LoVo (cell line): Measurements from ENCODE around the gene CORO1C.
"Not testable (repeated sequence)": the region's sequence is repeated elsewhere in the genome, so short reads cannot be mapped to it uniquely, and the experiment has no call there.

Experiments
- DNase-seq: peaks from one replicate; pipeline ENCODE4 v3.0.0-alpha.2; 2016; ENCODE audit warnings: low spot score

The CORO1C gene

DNA sequence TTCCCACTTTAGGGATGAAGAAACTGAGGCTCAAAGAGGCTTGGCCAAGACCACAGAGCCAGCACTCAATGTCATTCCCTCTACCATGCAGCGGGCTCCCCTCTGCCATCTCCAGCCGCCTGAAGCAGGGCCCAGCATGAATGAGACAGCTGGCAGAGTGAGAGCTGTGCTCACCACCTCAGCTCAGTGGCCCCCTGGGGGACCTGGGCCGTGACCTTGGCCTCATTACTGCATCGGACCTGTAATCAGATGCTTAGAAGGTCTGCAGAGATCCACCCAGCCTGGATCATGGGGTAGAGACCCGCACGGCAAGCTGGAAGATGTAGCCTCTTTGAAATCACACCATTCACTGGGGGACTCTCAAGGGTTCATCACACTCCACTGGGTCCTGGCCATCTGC, 22.7 kb upstream of the CORO1C start:
- no peak for DNase-seq

DNA sequence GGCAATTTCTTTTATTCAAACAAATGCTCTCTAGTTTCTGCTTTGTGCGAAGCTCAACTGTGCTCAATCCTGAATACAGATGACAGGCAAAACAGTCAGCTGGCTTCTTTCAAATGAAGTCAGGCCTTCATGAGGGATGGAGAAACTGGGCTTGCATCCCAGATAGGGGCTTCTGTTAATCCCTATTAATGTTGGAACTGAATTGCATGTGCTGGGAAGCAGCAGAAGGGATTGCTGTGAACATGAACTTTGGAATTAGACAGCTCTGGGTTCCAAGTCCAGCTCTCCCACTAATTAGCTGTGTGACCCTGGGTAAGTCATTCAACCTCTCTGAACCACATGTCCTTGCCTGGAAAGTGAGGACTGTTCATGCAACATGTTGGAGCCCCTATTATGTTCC, 21.1 kb upstream of the CORO1C start:
- no peak for DNase-seq

DNA sequence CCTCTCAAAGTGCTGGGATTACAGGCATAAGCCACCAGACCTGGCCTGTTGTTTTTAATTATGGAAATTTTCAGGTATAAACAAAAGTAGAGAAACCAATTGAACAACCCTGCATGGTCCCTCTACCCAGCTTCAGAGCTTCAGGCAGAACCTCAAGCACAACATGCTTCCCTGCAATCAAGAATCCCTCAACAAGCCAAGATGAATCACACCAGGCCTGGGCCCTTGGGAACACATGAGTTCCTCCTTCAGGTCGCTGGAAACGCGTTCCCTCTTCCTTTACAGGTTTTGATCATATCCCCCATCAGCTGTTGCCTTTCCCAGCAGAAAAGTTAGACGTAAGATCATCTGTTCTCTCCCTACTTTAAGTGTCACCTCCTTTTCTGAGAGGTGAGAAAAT, 20.5 kb upstream of the CORO1C start:
- DNase-seq: no peak

DNA sequence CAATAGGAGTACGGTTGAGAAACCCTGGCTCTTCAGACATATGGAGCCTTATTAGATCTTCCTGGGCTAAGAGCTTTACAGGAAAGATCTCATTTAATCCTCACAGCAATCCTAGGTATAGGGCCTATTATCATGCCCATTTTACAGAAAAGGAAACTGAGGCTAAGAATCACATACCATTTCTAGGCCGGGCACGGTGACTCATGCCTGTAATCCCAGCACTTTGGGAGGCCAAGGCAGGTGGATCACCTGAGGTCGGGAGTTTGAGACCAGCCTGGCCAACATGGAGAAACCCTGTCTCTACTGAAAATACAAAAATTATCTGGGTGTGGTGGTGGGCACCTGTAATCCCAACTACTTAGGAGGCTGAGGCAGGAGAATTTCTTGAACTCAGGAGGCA, 19.7 kb upstream of the CORO1C start:
- not testable (repeated sequence) for DNase-seq

DNA sequence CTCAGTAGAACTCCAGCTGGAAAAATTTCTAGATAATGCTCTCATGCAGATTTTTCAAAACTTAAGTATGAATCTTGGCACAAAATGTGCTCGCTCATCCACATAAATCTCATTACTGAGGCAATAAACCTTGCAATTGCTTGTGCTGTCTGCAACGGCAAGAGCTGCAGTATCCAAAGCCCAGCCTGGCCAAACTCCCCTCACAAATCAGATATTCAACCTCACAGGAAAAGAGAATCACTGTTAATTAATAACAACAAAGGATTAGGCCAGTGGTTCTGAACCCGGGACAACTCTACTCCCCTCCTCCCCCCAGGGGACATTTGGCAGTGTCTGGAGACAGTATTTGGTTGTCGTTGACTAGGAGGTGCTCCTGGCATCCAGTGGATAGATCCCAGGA, 19.2 kb upstream of the CORO1C start:
- DNase-seq: no peak

DNA sequence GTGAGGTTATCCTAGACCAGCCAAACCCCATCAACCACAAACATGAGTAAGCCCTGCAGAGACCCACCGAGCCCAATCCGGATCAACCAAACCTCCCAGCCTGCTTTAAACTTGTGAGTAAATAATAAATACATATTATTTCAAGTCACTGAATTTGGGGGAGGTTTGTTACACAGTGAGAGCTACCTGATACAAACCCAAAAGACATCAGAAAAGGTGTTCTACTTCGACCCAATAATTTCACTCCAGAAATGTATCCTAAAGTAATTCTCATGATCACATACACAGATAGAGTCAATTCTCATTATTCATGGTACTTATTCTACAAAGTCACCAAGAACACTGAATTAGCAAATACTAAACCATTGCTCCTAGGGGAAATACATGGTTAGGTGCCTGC, 16.2 kb upstream of the CORO1C start:
- no peak for DNase-seq

DNA sequence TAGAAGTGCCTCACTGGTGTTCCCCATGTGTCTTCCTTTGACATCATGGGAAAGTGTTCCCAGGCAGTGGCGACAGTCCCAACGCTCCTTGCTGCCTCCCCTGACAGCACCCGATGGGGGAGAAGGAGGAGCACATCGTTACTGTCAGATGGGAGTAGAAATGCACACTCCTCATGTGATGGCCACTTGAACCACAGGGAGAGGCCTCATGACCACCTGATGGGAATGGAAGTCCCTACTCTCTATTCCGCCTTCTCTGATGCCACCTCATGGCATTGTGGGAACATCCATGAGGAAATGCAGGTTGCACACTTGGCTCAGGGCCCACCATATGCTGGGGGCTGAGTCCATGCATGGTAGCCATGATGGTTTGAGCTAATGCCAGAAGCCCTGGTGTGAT, 14.3 kb upstream of the CORO1C start:
- DNase-seq: no peak

DNA sequence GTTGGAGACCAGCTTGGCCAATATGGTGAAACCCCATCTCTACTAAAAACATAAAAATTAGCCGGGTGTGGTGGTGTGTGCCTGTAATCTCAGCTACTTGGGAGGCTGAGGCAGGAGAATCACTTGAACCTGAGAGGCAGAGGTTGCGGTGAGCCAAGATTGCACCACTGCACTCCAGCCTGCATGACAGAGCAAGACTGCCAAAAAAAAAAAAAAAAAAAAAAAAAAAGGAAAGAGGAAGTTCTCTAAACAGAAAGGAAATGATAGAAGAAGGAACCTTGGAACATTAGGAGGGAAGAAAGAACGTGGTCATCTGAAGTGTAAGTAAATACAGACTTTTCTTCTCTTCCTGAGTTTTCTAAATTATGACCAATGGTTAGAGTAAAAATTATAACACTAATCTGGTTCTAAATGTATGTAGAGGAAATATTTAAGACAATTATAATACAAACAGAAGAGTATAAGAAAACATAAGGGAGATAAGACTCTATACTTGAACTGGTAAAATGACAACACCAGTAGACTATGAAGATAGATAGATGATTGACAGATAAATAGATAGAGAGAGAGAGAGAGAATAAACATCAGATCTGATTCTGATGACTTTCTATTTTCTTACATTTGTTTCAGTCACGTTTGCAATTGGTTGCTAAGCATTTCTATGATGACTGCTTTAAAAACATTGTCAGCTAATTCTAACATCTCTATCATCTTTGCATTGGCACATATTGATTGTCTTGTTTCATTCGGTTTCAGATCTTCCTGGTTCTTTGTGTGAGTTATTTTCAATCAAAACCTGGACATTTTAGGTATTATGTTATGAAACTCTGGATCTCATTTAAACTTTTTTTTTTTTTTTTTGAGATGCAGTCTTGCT, 12.9 kb upstream of the CORO1C start:
- DNase-seq: no peak

DNA sequence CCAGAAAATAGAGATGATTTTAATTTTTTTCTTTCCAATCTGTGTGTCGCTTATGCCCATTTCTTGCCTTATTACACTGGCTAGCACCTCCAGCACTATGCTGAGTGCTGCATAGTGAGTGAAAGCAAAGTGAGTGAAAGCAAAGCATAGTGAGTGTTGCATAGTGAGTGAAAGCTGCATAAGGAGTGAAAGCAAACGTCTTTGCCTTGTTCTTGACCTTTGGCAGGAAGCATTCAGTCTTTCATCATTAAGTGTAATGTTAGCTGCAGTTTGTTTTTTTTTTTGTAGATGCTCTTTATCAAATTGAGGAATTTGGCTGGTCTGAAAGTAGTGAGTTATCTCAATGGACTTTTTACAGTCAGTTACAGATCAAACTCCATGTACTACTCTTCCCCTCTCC, 6.9 kb upstream of the CORO1C start:
- DNase-seq: no peak

DNA sequence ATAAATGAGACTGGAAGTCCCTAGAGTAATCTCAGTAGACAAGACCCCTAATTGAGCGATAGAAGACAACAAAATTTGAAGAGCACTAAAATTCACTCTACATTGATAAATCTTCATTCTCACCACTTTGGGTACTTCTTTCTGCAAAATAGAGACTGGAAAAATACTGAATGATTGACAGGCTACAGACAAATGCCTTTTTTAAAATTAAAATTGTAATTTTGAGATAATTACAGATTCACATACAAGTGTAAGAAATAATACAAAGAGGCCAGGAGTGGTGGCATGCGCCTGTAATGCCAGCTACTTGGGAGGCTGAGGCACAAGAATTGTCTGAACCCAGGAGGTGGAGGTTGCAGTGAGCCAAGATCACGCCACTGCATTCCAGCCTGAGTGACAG, 4.5 kb upstream of the CORO1C start:
- DNase-seq: no peak

DNA sequence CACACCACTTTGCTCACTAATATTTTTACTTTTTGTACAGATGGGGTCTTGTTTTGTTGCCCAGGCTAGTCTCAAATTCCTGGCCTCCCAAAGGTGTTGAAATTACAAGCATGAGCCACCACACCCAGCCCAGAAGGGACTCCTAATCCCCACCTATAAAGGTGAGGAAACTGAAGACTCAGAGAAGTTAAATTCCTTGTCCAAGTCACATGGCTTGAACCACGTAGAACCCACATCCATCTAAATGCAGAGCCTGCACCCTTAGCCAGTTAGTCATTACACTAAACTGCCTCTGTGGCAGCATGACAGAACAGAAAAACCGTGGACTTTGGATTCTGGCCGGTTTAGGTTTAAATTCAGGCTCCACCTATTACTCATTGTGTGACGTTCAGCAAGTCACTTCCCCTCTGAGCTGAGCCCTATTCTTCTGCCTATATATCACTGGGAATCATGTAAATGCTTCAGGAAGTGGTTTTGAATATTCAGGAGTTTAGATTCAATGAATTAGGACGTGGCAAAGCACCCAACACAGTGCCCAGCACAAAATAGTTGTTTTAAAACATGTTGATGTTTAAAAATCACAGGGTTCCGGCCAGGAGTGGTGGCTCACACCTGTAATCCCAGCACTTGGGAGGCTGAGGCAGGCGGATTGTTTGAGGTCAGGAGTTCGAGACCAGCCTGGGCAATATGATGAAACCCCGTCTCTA, 3.0 kb upstream of the CORO1C start:
- peak; percentile 98 for DNase-seq

DNA sequence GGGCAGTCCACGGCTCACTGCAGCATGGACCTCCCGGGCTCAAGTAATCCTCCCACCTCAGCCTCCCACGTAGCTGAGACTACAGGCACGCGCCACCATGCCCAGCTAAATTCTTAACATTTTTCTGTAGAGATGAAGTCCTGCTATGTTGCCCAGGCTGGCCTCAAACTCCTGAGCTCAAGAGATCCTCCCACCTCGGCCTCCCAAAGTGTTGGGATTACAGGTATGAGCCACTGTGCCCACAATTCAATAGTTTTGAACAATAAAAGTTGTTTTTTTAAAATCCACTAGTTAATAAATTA, 1.9 kb upstream of the CORO1C start:
- not testable (repeated sequence) for DNase-seq

DNA sequence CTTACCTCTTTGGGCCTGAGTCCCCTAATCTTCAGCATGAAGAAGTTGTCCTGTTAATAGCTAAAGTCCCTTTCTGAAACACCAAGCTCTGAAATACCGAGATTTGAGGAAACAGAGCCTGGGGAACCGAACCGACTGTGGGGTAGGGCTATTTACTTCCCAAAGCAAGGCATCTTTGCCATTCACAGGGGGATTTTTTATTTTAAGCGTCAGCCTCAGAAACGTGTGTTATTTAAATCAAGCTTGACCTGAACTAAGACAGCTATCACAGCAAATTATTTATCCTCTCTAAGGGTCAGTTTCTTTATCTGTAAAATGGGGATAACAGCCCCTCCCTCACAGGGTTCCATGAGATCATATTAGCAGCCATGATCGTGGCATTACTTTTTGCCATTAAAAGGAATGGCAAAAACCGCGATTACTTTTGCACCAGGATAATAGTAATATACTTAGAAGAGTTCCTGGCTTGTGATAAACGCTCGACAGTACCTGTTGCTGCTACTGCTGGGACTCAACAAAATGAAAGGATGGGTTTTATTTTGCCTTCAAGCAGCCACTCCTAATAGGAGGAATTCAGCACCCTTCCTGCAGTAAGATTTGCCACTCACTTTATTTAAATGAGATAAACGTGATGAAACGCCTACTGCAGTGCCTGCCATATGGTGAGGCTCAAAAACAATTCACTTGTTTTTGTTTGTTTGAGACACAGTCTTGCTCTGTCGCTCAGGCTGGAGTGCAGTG, 1.3 kb upstream of the CORO1C start:
- DNase-seq: no peak

DNA sequence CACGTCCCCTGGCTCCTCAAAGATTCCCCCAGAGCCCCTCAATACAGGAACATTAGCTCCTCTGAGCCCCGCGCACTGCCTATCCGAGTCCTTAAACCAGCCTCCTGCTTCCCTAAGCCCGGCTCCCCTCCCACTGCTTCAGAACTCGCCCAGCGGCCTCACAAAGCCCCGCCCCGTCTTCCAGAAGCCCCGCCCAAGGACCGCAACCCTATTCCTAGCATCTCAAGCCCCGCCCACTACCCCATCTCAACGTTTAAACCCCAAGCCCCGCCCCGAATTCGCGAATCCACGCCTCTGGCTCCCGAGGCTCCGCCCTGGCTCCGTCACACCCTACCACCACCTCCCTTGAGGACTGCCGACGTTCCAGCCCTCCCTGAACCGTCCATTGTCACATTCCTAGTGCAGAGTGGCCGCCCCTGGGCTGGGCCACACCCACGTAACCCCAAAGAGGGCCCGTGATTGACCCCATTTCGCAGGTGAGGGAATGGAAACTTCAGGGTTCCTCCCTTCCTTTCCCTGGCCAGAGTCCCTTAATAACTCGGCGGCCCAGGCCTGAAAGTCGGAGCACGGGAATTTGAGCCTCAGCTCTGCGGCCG, 646 bp upstream of the CORO1C start:
- DNase-seq: peak; percentile 100

DNA sequence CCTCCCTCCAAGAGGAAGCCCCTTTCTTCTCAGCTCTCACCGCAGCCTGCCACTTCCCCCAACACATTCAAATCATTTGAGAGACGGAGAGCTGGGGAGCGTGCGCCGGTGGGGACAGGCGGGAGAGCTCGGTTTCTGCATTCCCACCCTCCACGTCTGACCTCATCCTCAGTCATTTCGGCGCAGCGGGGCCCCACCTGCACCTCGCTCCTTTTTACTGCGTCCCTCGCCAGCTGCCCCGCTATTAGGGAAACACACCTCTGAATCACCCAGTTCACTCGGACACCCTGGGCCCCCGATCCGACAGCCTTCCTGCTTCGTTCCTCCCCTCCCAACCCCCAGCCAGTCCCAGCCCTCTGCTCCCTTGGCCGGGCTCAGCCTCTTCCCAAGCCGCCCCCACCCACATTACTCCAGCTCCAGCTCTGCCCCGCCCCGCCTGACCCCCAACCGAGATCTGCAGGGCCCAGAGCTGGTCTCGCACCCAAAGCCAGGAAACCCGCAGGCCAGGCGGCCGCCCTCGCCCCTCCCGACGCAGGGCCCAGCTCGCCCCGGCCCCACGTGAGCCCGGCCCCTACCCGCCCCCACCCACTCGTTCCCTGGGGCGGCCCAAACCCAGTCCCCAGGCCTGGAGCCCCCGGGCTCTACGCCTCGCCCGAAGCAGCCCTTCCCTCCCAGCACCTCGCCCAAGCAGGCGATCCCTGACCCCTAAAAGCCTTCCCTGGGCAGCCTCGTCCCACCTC, 783 bp downstream of the CORO1C start:
- peak; percentile 80 for DNase-seq

DNA sequence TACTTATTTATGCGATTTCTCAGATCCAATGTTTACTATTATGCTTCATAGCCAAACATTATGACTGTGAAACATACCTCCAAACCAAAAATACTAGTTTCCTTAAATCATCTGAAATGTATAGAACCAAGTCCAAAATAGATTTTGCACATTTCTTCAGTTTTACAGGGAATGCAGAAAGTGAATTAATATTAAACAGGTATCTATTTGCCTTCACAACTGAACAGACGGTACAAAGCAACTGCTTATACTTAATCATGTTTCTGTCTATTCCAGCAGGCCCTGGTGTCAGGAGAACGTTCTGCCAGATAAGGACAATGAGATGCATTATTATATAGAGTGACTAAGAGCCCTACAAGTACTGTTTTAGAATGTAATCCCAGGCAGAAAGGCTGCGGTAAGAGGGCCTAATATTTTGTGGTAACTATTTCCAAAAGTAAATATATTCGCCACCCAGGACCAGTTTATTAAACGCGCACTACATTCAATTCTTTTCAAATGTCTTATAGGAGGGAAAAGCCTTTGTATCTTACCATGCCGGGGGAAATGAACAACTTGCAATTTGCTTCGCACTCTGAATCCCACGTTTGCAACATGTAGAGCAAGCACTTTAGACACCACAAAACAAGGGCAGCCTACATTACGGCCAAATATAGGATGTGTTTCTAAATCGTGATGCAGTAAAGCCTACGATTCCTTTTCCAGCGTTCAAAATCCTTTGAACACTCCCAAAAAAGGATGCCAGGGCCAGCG, 1.5 kb downstream of the CORO1C start:
- DNase-seq: no peak

DNA sequence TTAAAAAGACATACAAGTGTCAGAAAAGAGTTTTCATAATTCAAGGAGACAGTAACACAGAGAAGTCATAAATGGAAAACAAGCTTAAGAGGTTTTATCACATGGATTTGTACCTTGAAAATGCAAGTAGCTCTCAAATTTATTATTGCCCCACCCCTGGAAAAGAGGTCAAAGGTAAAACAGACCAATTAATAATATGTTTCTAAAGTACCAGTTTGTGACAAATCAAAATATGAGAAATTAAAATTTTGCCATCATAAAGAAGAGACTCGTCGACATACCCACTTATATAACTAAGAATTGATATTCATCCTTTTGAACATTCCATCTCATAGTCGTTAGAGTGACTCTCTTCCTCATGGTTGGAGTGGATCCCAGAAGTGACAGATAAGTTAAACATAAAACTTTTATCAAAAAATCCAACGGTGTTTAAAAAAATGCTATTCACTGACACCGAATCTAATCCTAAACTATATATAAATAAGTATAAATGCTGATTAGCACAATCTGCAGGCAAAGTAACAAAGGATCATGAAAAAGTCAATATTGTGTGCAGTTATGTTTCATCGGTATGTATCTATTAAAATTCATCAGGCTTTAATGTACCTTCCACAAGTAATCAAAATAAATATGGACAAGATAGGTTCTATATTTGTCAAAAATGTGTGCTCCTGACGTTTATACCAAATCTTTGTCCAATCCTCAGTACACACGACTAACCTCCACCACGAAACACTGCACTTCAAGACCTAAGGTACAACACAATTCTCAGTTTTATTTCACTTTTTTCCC, 2.3 kb downstream of the CORO1C start:
- DNase-seq: no peak

DNA sequence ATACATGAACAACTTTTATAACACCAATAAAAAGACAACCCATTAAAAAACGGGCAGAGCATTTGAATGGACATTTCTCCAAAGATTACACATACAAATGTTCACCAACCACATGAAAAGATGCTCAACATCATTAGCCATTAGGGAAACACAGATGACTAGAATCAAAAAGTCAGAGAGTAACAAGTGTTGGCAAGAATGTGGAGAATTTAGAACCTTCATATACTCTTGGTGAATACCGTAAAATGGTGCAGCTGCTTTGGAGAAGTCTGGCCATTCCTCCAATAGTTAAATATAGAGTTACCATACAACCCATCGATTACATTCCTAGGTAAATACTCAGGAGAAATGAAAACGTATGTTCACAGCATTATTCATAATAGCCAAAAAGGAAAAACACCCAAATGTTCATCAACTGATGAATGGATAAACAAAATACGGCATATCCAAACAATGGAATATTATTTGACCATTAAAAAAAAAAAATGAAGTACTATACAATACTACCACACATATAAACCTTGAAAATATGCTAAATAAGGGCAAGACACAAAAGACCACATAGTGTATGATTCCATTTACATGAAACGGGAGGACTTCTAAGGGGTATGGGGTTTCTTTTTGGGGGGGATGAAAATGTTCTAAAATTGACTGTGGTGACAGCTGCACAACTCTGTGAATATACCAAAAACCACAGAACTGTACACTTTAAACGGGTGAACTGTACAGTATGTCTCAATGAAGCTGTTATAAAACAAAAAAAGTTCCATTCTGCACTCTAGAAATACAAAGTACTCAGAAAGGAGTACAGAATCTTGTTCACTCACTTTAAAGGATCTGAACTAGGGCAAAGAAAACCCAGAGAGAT, 3.2 kb downstream of the CORO1C start:
- DNase-seq: no peak

DNA sequence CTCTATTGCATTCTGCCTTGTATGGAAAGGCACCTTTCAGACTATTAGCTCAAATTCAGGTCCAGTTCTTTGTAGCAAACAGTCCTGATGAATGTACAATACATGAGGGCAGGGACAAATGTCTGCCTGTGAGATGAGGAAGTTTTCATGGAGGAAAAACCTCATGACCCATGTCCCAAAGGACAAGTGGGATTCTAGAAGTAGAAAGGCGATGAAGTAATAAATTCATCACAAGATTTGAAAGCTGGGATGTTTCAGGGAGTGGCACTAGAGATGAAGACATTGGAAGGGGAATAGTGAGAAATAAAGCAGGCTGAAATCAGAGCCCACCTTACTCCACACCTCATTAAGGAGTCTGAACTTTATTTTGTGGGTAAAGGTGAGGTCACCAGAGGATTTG, 4.2 kb downstream of the CORO1C start:
- DNase-seq: no peak

DNA sequence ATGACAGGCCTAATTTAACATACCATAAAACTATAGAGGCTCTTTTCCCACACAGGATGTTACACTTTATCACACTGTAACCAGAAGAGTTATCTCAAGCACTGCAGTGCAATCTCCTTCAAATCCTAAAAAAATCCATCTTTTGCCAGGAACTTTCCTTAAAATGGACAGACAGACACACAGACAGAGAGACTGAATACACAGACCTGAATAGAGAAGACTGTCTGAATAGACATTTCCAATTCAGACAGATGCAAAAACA, 6.5 kb downstream of the CORO1C start:
- DNase-seq: no peak
